ENCODE measurements around the gene LAMTOR4. TPM values are rescaled to one million over a fixed set of nuclear protein-coding genes. Genes with fewer than 3 reads are reported as not detected.

The LAMTOR4 gene
- total and polyA plus RNA-seq, 2 of the 13 experiments (the other 11 are each of a cell fraction or from before 2014, with no cell fraction given) = 115 to 118 TPM

DNA sequence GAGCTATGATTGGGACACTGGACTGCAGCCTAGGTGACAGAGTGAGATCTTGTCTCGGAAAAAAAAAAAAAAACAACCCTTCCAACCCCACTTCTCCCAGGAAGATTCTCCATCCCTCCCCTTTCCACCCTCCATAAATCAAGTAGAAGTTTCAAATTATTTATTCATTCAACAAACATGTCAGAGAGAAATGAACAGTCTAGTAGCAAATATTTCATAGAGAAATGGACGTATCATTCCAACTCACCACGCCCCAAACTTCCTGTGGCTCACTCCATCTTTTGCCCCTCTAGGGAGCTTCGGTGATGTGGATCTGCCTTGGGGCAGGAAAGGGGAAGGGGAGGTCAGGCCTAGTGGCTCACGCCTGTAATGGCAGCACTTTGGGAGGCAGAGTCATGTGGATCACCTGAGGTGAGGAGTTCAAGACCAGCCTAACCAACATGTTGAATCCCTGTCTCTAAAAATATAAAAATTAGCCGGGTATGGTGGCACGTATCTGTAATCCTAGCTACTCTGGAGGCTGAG, 10.4 kb downstream of the LAMTOR4 start:
- no peak for ATAC-seq
- Histone ChIP-seq H4K20me1 (ENCODE audit: insufficient read depth, low read length) (peaks cover 6% of the 10 kb centered on the region; the same call in 1 of the 2 replicates), H3K27me3 (ENCODE audit: control insufficient read depth in 1 of 2, insufficient read depth in 2 of 2, low read length in 2 of 2) (peaks cover 3 to 13% of the 10 kb centered on the region in 2 experiments; a peak in 3 of 5 replicates), H3K79me2 (ENCODE audit: insufficient read depth, low read length) (no peaks in the 10 kb centered on the region), H2AFZ (ENCODE audit: low read length) (no peak overlapping the region), H3K4me2 (ENCODE audit: low read depth, low read length) (peak overlapping the region; percentile 75), H3K4me3 (replicated peaks in 1 of 3; ENCODE audit: insufficient read depth in 1 of 3, low read depth in 2 of 3, low read length in 3 of 3) (peak overlapping the region; percentile 90 to 99 (median 92); a peak in 5 of 6 replicates), H3K9me3 (ENCODE audit: low read length) (no peaks in the 10 kb centered on the region), H3K36me3 (replicated peaks in 1 of 2; ENCODE audit: control insufficient read depth in 1 of 2, insufficient read depth in 2 of 2, low read length in 2 of 2) (peaks cover 5 to 24% of the 10 kb centered on the region in 2 experiments), H3K27ac (ENCODE audit: extremely low read length, insufficient read depth, low read length) (peak overlapping the region; percentile 80), H3K4me1 (ENCODE audit: insufficient read depth, low read length) (peaks cover 55% of the 10 kb centered on the region), H3K9ac (ENCODE audit: insufficient read depth, low read depth, low read length) (peak overlapping the region; percentile 90)
- 59% methylated on average over 7 of the region's 7 CpGs for WGBS (ENCODE audit: low lambda C conversion rate)
- TF ChIP-seq ZFP36 (IDR thresholded peaks at IDR 0.05; ENCODE audit: borderline replicate concordance, low read depth, low read length, partially characterized antibody) = no peak
- no peak for TF ChIP-seq U2AF1 (optimal IDR thresholded peaks at IDR 0.05; ENCODE audit: low read depth, low read length)
- TF ChIP-seq, protein P1, sequence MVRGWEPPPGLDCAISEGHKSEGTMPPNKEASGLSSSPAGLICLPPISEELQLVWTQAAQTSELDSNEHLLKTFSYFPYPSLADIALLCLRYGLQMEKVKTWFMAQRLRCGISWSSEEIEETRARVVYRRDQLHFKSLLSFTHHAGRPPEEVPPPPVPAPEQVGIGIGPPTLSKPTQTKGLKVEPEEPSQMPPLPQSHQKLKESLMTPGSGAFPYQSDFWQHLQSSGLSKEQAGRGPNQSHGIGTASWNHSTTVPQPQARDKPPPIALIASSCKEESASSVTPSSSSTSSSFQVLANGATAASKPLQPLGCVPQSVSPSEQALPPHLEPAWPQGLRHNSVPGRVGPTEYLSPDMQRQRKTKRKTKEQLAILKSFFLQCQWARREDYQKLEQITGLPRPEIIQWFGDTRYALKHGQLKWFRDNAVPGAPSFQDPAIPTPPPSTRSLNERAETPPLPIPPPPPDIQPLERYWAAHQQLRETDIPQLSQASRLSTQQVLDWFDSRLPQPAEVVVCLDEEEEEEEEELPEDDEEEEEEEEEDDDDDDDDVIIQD (CRISPR knock-in tag; IDR thresholded peaks at IDR 0.05; ENCODE audit: low read depth) = no peak
- TF ChIP-seq TARDBP (CRISPR knock-in tag; IDR thresholded peaks at IDR 0.05) = 0 out of 2 replicates have a peak, but pooled peaks have one; percentile 1
- TF ChIP-seq ARID2 (CRISPR knock-in tag; IDR thresholded peaks at IDR 0.05; ENCODE audit: borderline replicate concordance) = 0 out of 2 replicates have a peak, but pooled peaks have one; percentile 4
- no peak for DNase-seq (ENCODE audit: low spot score)
- no peak for FAIRE-seq
- ChIA-PET CTCF (ENCODE audit: low intra/inter-chr PET ratio, low total read pairs) (no interaction called here), POLR2A (interaction anchor here (1.4 kb wide), 1 partner anchor 10 kb away, joined by 11 read pairs; the partner anchor contains the start of gene LAMTOR4)
- in situ Hi-C loops (cut with HindIII; ENCODE audit: extremely low pct_ligation_motif_present, low pct_unique_long_range_greater_than_20kb) = no loop called here
- BruUV-seq (replicated peaks) = TSS peak; percentile 55
- intact Hi-C loops (cut with micrococcal nuclease; ENCODE audit: unreplicated experiment) = no loop called here

DNA sequence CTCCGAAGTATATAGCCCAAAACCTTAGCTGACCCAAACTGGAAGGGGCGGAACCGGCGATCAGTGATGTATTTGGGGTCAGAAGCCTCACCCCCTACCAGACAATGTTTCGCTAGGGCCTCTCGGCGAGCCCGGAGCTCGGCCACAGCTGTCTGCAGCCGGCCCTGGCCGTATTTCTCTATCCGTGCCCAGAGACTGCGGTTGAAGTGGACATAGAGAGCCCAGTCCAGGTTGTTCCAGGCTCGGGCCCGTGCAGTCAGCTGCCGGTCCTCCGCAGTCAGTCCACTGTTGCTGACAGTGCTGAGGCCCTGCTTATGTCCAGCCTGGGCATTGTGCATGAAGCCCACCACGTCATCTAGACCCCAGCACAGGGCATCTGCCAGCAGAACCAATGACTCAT, 11.3 kb downstream of the LAMTOR4 start:
- in situ Hi-C loops (cut with HindIII; ENCODE audit: extremely low pct_ligation_motif_present, low pct_unique_long_range_greater_than_20kb) = no loop called here
- TF ChIP-seq ZFP37 (CRISPR knock-in tag; IDR thresholded peaks at IDR 0.05; ENCODE audit: borderline replicate concordance) (no peak), CREB1 (IDR thresholded peaks at IDR 0.05) (0 out of 2 replicates have a peak, but pooled peaks have one; percentile 29), CREB1 (CRISPR knock-in tag; IDR thresholded peaks at IDR 0.05) (no peak)
- H3K27me3 ChIP-seq (ENCODE audit: control insufficient read depth in 1 of 2, insufficient read depth in 2 of 2, low read length in 2 of 2) = peaks cover 3 to 13% of the 10 kb centered on the region in 2 experiments; a peak in 3 of 5 replicates
- FAIRE-seq = no peak
- BruUV-seq (replicated peaks) = no TSS peak
- DNase-seq (ENCODE audit: low spot score) = no peak
- peaks cover 47% of the 10 kb centered on the region for H3K4me1 ChIP-seq (ENCODE audit: insufficient read depth, low read length)
- H3K9me3 ChIP-seq (ENCODE audit: low read length) = no peaks in the 10 kb centered on the region
- no peak overlapping the region for H3K27ac ChIP-seq (ENCODE audit: extremely low read length, insufficient read depth, low read length)
- peaks cover 5 to 20% of the 10 kb centered on the region in 2 experiments for H3K36me3 ChIP-seq (replicated peaks in 1 of 2; ENCODE audit: control insufficient read depth in 1 of 2, insufficient read depth in 2 of 2, low read length in 2 of 2)
- no peak overlapping the region for H2AFZ ChIP-seq (ENCODE audit: low read length)
- peaks cover 6% of the 10 kb centered on the region; the same call in 1 of the 2 replicates for H4K20me1 ChIP-seq (ENCODE audit: insufficient read depth, low read length)
- ChIA-PET POLR2A (no interaction called here), CTCF (ENCODE audit: low intra/inter-chr PET ratio, low total read pairs) (no interaction called here)
- no peak for ATAC-seq
- 78% methylated on average over 6 of the region's 18 CpGs for WGBS (ENCODE audit: low lambda C conversion rate)
- H3K4me3 ChIP-seq (replicated peaks in 1 of 3; ENCODE audit: insufficient read depth in 1 of 3, low read depth in 2 of 3, low read length in 3 of 3) = no peak overlapping the region
- H3K4me2 ChIP-seq (ENCODE audit: low read depth, low read length) = no peak overlapping the region
- intact Hi-C loops (cut with micrococcal nuclease; ENCODE audit: unreplicated experiment) = no loop called here
- no peaks in the 10 kb centered on the region for H3K79me2 ChIP-seq (ENCODE audit: insufficient read depth, low read length)
- no peak overlapping the region for H3K9ac ChIP-seq (ENCODE audit: insufficient read depth, low read depth, low read length)
